ENCODE data around the gene CYSLTR2. TPM values are rescaled to one million over a fixed set of nuclear protein-coding genes. Genes with fewer than 3 reads are reported as not detected.

The CYSLTR2 gene
- total and polyA plus RNA-seq, 9 of the 15 experiments (the other 6 are each of a cell fraction or from before 2014, with no cell fraction given), result not detected

GRCh38 chr13:48746821-48747220 lies 93.1 kb downstream of the CYSLTR2 start:
- DNase-seq (ENCODE audit: extremely low read depth in 1 of 4, low spot score in 3 of 4), result no peak
- Histone ChIP-seq H3K9me3 (replicated peaks; ENCODE audit: control insufficient read depth, insufficient read depth, low read depth, low read length) (no peaks in the 10 kb centered on the region), H2AFZ (ENCODE audit: low read depth, low read length) (no peak overlapping the region), H3K4me1 (replicated peaks in 1 of 2; ENCODE audit: control insufficient read depth in 2 of 2, insufficient read depth in 2 of 2, low read length in 2 of 2) (no peaks in the 10 kb centered on the region; a peak in 1 of 5 replicates), H3K4me3 (no peak overlapping the region), H3K27me3 (ENCODE audit: control insufficient read depth in 2 of 2, insufficient read depth in 2 of 2, low read length in 2 of 2) (no peaks in the 10 kb centered on the region), H3K27ac (ENCODE audit: extremely low read depth, low read depth, low read length) (no peak overlapping the region), H3K79me2 (ENCODE audit: control insufficient read depth, insufficient read depth, low read length) (no peaks in the 10 kb centered on the region), H3K36me3 (ENCODE audit: control insufficient read depth, insufficient read depth, low read length) (no peaks in the 10 kb centered on the region), H4K20me1 (replicated peaks; ENCODE audit: control insufficient read depth, insufficient read depth, low read length) (no peaks in the 10 kb centered on the region), H3K9me1 (ENCODE audit: control insufficient read depth, insufficient read depth, low read length) (no peaks in the 10 kb centered on the region), H3K9ac (ENCODE audit: insufficient read depth in 1 of 2, low read depth in 2 of 2, low read length in 2 of 2) (no peak overlapping the region), H3K4me2 (ENCODE audit: insufficient read depth, low read length) (no peak overlapping the region)
- BruUV-seq (replicated peaks), result no TSS peak
- WGBS (ENCODE audit: insufficient coverage, low coverage, missing lambda C conversion rate), result 0% methylated on average over 1 of the region's 1 CpG
- CTCF ChIA-PET (ENCODE audit: low intra/inter-chr PET ratio), result no interaction called here
- POLR2A ChIA-PET, result no interaction called here
- in situ Hi-C loops (cut with MboI) (no loop called here), intact Hi-C loops (cut with micrococcal nuclease) (no loop called here)
- FAIRE-seq, result no peak
- ATAC-seq, result no peak
- TF ChIP-seq CEBPB (tag; IDR thresholded peaks at IDR 0.05) (no peak), SMARCA5 (IDR thresholded peaks at IDR 0.05) (no peak), ZFP36 (IDR thresholded peaks at IDR 0.05; ENCODE audit: low read depth, low read length, partially characterized antibody) (no peak), TCF3 (CRISPR knock-in tag; IDR thresholded peaks at IDR 0.05) (no peak), RFX5 (IDR thresholded peaks at IDR 0.05; ENCODE audit: low read depth, low read length) (no peak), CBFA2T2 (conservative IDR thresholded peaks at IDR 0.05) (no peak), DDX20 (tag; IDR thresholded peaks at IDR 0.05; ENCODE audit: low read depth) (no peak), RAD21 (CRISPR knock-in tag; conservative IDR thresholded peaks at IDR 0.05 in 1 of 2, IDR thresholded peaks at IDR 0.05 in 1 of 2) (no peak), YBX1 (IDR thresholded peaks at IDR 0.05) (no peak), MCM5 (IDR thresholded peaks at IDR 0.05; ENCODE audit: low read depth) (no peak), ARID1B (IDR thresholded peaks at IDR 0.05) (no peak), GATA2 (CRISPR knock-in tag; IDR thresholded peaks at IDR 0.05) (no peak), E2F8 (IDR thresholded peaks at IDR 0.05; ENCODE audit: low read depth, partially characterized antibody) (no peak)
- TF ChIP-seq, protein P1, sequence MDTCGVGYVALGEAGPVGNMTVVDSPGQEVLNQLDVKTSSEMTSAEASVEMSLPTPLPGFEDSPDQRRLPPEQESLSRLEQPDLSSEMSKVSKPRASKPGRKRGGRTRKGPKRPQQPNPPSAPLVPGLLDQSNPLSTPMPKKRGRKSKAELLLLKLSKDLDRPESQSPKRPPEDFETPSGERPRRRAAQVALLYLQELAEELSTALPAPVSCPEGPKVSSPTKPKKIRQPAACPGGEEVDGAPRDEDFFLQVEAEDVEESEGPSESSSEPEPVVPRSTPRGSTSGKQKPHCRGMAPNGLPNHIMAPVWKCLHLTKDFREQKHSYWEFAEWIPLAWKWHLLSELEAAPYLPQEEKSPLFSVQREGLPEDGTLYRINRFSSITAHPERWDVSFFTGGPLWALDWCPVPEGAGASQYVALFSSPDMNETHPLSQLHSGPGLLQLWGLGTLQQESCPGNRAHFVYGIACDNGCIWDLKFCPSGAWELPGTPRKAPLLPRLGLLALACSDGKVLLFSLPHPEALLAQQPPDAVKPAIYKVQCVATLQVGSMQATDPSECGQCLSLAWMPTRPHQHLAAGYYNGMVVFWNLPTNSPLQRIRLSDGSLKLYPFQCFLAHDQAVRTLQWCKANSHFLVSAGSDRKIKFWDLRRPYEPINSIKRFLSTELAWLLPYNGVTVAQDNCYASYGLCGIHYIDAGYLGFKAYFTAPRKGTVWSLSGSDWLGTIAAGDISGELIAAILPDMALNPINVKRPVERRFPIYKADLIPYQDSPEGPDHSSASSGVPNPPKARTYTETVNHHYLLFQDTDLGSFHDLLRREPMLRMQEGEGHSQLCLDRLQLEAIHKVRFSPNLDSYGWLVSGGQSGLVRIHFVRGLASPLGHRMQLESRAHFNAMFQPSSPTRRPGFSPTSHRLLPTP (IDR thresholded peaks at IDR 0.05; ENCODE audit: borderline replicate concordance, extremely low read depth, insufficient read length), result no peak
- TF ChIP-seq, protein P2, sequence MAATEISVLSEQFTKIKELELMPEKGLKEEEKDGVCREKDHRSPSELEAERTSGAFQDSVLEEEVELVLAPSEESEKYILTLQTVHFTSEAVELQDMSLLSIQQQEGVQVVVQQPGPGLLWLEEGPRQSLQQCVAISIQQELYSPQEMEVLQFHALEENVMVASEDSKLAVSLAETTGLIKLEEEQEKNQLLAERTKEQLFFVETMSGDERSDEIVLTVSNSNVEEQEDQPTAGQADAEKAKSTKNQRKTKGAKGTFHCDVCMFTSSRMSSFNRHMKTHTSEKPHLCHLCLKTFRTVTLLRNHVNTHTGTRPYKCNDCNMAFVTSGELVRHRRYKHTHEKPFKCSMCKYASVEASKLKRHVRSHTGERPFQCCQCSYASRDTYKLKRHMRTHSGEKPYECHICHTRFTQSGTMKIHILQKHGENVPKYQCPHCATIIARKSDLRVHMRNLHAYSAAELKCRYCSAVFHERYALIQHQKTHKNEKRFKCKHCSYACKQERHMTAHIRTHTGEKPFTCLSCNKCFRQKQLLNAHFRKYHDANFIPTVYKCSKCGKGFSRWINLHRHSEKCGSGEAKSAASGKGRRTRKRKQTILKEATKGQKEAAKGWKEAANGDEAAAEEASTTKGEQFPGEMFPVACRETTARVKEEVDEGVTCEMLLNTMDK (IDR thresholded peaks at IDR 0.05; ENCODE audit: borderline replicate concordance, insufficient read depth, low read depth, low read length, poor library complexity, severe bottlenecking), result no peak

All from K562 (cell line).